GM18861 (cell line): Measurements from ENCODE around the gene HSPBP1.
"Not testable (repeated sequence)": the region's sequence is repeated elsewhere in the genome, so short reads cannot be mapped to it uniquely, and the experiment has no call there.

Experiments
- ATAC-seq: cut with Tn5 transposase; IDR thresholded peaks from one replicate; pipeline ENCODE4 v1.9.1; 2021; ENCODE audit not compliant: unreplicated experiment

The HSPBP1 gene

GRCh38 chr19:55241143-55241934 lies 38.6 kb downstream of the HSPBP1 start:
- ATAC-seq = no peak

GRCh38 chr19:55240713-55241020 lies 39.2 kb downstream of the HSPBP1 start:
- ATAC-seq = no peak

GRCh38 chr19:55239004-55239403 lies 40.9 kb downstream of the HSPBP1 start:
- ATAC-seq = no peak

- no peak for ATAC-seq
These were observed 41.9 kb downstream of the HSPBP1 start for GRCh38 chr19:55238030-55238429.

GRCh38 chr19:55232986-55233385 lies 46.9 kb downstream of the HSPBP1 start:
- ATAC-seq = no peak

- no peak for ATAC-seq
These were observed 47.7 kb downstream of the HSPBP1 start for GRCh38 chr19:55232286-55232602.

GRCh38 chr19:55231391-55232285 lies 48.3 kb downstream of the HSPBP1 start:
- no peak for ATAC-seq

GRCh38 chr19:55230780-55231179 lies 49.1 kb downstream of the HSPBP1 start:
- no peak for ATAC-seq

GRCh38 chr19:55230329-55230728 lies 49.6 kb downstream of the HSPBP1 start:
- no peak for ATAC-seq

GRCh38 chr19:55229789-55230182 lies 50.1 kb downstream of the HSPBP1 start:
- no peak for ATAC-seq

GRCh38 chr19:55229145-55229788 lies 50.6 kb downstream of the HSPBP1 start:
- no peak for ATAC-seq

GRCh38 chr19:55228403-55229031 lies 51.4 kb downstream of the HSPBP1 start, which contains the start of gene TMEM86B:
TSS of gene TMEM86B (minus strand) at chr19:55228763. CDS start at chr19:55228741, 22 bp downstream.
- ATAC-seq = no peak

- no peak for ATAC-seq
These were observed 51.9 kb downstream of the HSPBP1 start for GRCh38 chr19:55228015-55228391.

GRCh38 chr19:55227241-55228014 lies 52.5 kb downstream of the HSPBP1 start:
- no peak for ATAC-seq

GRCh38 chr19:55226788-55227187 lies 53.1 kb downstream of the HSPBP1 start:
- no peak for ATAC-seq

GRCh38 chr19:55226273-55226672 lies 53.6 kb downstream of the HSPBP1 start:
- ATAC-seq = no peak

- ATAC-seq = no peak
These were observed 54.4 kb downstream of the HSPBP1 start for GRCh38 chr19:55225415-55225958.

- not testable (repeated sequence) for ATAC-seq
These were observed 55.1 kb downstream of the HSPBP1 start for GRCh38 chr19:55224679-55225414.

GRCh38 chr19:55224038-55224665 lies 55.8 kb downstream of the HSPBP1 start:
- no peak for ATAC-seq
